Measurements from ENCODE around the gene COMT.

COMT gene

DNA sequence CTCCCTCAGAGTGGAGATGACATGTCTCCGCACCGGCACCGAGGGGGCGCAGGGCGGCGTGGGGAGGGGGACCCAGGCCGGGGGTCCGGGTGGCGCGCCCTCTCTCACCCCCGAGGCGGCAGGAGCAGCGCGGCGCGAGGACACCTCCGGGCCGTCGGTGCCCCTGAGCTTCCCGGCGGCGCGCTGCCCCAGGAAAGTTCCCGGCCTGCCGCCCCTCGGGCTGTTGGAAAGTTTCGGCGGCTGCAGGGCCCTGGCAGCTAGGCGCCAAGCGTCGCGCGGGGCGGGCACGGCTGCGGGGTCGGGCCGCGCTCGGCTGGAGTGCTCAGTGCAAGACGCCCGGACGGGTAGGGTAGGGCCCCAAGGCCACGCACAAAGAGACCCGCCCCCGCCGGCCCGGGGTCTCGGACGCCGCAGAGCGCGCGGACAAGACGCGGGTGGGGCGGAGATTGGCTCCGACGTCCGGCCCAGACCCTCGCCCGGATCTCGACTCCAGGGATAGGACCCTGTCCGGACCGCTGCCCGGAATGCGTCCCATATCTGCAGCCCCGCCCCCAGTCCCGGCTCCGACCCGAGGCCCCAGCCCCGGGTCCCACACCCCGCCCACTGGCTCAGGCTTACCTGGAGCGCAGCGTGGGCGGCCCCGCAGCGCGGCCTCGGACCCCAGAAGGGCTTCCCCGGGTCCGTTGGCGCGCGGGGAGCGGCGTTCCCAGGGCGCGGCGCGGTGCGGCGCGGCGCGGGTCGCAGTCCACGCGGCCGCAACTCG, 74.6 kb downstream of the COMT start:
- Histone ChIP-seq H3K4me1 (ENCODE audit: insufficient read depth, low read length) (peaks cover 26% of the 10 kb centered on the region), H3K36me3 (ENCODE audit: insufficient read depth, low read length) (no peaks in the 10 kb centered on the region; the same call in 1 of the 2 replicates), H4K20me1 (ENCODE audit: insufficient read depth, low read length) (peaks cover 8% of the 10 kb centered on the region), H3K9ac (ENCODE audit: low read depth, low read length) (peak overlapping the region; percentile 60), H3K27me3 (ENCODE audit: insufficient read depth, low read length, poor library complexity) (no peaks in the 10 kb centered on the region), H3K9me3 (ENCODE audit: insufficient read depth, low read length, severe bottlenecking) (no peaks in the 10 kb centered on the region), H3K79me2 (ENCODE audit: insufficient read depth, low read length) (peaks cover 2% of the 10 kb centered on the region), H3K4me2 (ENCODE audit: insufficient read depth, low read length) (peak overlapping the region; percentile 88), H2AFZ (ENCODE audit: low read depth, low read length) (peak overlapping the region; percentile 56; the same call in 1 of the 2 replicates), H3K27ac (ENCODE audit: low read length) (peak overlapping the region; percentile 53; the same call in 1 of the 2 replicates), H3K4me3 (ENCODE audit: low read depth in 1 of 2, low read length in 2 of 2) (peak overlapping the region; percentile 13 to 65; a peak in 3 of 4 replicates)
- ATAC-seq (ENCODE audit: insufficient read depth, low read depth) (no peak), DNase-seq (no peak)
- TF ChIP-seq, protein P1, sequence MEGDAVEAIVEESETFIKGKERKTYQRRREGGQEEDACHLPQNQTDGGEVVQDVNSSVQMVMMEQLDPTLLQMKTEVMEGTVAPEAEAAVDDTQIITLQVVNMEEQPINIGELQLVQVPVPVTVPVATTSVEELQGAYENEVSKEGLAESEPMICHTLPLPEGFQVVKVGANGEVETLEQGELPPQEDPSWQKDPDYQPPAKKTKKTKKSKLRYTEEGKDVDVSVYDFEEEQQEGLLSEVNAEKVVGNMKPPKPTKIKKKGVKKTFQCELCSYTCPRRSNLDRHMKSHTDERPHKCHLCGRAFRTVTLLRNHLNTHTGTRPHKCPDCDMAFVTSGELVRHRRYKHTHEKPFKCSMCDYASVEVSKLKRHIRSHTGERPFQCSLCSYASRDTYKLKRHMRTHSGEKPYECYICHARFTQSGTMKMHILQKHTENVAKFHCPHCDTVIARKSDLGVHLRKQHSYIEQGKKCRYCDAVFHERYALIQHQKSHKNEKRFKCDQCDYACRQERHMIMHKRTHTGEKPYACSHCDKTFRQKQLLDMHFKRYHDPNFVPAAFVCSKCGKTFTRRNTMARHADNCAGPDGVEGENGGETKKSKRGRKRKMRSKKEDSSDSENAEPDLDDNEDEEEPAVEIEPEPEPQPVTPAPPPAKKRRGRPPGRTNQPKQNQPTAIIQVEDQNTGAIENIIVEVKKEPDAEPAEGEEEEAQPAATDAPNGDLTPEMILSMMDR (IDR thresholded peaks at IDR 0.05; ENCODE audit: borderline replicate concordance, extremely low read depth, low read length, poor library complexity, severe bottlenecking) = no peak
- no peak for TF ChIP-seq EZH2 (IDR thresholded peaks at IDR 0.05; ENCODE audit: borderline replicate concordance, low read depth, low read length, severe bottlenecking)

DNA sequence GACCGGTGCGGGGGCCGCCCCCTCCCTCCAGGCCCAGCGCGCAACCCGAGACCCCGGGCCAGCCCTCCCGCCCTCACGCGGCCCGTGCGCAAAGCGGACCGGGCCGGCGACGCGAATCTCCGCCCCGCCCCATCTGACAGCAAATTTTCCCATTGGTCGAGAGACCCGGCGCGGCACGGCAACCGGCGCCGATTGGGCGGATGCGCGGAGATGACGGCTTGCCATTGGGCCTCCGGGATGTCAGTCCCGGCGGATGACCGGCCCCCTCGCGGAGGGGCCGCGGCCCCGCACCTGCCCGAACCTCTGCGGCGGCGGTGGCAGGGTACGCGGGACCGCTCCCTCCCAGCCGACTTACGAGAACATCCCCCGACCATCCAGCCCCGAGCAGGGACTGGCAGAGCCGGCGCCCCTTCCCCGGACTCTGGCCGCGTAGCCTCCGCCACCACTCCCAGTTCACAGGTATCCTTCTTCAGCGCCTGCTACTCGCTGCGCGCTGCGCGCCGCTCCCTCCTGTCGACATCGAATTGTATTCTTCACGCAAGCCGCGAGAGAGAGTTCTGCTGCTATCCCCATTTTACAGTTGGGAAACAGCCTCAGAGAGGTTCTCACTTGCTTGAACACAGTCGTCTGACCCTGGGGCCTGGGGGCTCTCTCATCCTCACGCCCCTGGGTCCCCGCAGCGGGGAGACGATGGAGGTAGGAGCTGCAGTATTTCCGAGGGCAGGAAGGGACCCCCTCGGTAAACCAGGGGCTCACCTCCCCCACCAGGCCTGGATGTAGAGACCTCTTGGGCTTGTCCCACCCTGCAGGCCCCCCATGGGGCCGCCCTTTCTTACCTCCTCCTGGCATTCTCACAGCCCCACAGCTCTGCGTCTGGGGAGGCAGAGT, 75.4 kb downstream of the COMT start, which contains the start of gene ARVCF:
TSS of gene ARVCF (minus strand) at position 90 of the 888 bp plus-strand sequence. CDS start 26,029 bp downstream, outside the sequence.
- peak; percentile 55 for ATAC-seq (ENCODE audit: insufficient read depth, low read depth)
- Histone ChIP-seq H3K27ac (ENCODE audit: low read length) (peak within 1 kb of the TSS; percentile 53; the same call in 1 of the 2 replicates), H4K20me1 (ENCODE audit: insufficient read depth, low read length) (peaks cover 12% of the 10 kb centered on the region), H3K9me3 (ENCODE audit: insufficient read depth, low read length, severe bottlenecking) (no peaks in the 10 kb centered on the region), H3K79me2 (ENCODE audit: insufficient read depth, low read length) (peaks cover 10% of the 10 kb centered on the region), H3K9ac (ENCODE audit: low read depth, low read length) (peak within 1 kb of the TSS; percentile 60), H3K27me3 (ENCODE audit: insufficient read depth, low read length, poor library complexity) (no peaks in the 10 kb centered on the region), H3K4me1 (ENCODE audit: insufficient read depth, low read length) (peaks cover 32% of the 10 kb centered on the region), H3K36me3 (ENCODE audit: insufficient read depth, low read length) (no peaks in the 10 kb centered on the region; the same call in 1 of the 2 replicates), H3K4me2 (ENCODE audit: insufficient read depth, low read length) (peak within 1 kb of the TSS; percentile 88), H2AFZ (ENCODE audit: low read depth, low read length) (peak within 1 kb of the TSS; percentile 92), H3K4me3 (ENCODE audit: low read depth in 1 of 2, low read length in 2 of 2) (peak within 1 kb of the TSS; percentile 13 to 65; a peak in 3 of 4 replicates)
- DNase-seq = peak; percentile 84
- TF ChIP-seq, protein P1 (IDR thresholded peaks at IDR 0.05; ENCODE audit: borderline replicate concordance, extremely low read depth, low read length, poor library complexity, severe bottlenecking) = no peak
- no peak for TF ChIP-seq EZH2 (IDR thresholded peaks at IDR 0.05; ENCODE audit: borderline replicate concordance, low read depth, low read length, severe bottlenecking)

DNA sequence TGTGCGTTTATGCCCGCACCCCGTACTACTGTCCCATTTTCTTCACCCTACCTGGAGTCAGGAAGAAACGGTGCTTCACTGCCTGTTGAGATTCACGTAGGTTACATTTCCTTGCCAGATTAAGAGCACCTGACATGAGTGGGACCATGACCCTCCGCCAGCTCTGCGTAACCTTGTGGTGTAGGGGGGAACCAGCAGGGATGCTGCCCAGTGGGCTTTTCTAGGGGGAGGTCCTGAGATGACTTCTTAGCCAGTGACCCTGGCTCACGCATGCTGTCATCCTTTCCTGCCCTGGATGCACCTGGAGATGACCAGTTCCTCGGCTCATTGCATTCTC, 76.0 kb downstream of the COMT start:
- DNase-seq (no peak), ATAC-seq (ENCODE audit: insufficient read depth, low read depth) (no peak)
- Histone ChIP-seq H3K27ac (ENCODE audit: low read length) (no peak overlapping the region), H3K9ac (ENCODE audit: low read depth, low read length) (peak overlapping the region; percentile 60; the same call in 1 of the 2 replicates), H3K4me1 (ENCODE audit: insufficient read depth, low read length) (peaks cover 39% of the 10 kb centered on the region), H3K4me3 (ENCODE audit: low read depth in 1 of 2, low read length in 2 of 2) (peak overlapping the region in 1 of 2 experiments; percentile 65; a peak in 2 of 4 replicates), H3K9me3 (ENCODE audit: insufficient read depth, low read length, severe bottlenecking) (no peaks in the 10 kb centered on the region), H2AFZ (ENCODE audit: low read depth, low read length) (no peak overlapping the region; the same call in 1 of the 2 replicates), H3K27me3 (ENCODE audit: insufficient read depth, low read length, poor library complexity) (no peaks in the 10 kb centered on the region), H3K36me3 (ENCODE audit: insufficient read depth, low read length) (no peaks in the 10 kb centered on the region; the same call in 1 of the 2 replicates), H3K79me2 (ENCODE audit: insufficient read depth, low read length) (peaks cover 16% of the 10 kb centered on the region), H4K20me1 (ENCODE audit: insufficient read depth, low read length) (peaks cover 16% of the 10 kb centered on the region), H3K4me2 (ENCODE audit: insufficient read depth, low read length) (peak overlapping the region; percentile 88)
- no peak for TF ChIP-seq EZH2 (IDR thresholded peaks at IDR 0.05; ENCODE audit: borderline replicate concordance, low read depth, low read length, severe bottlenecking)
- TF ChIP-seq, protein P1 (IDR thresholded peaks at IDR 0.05; ENCODE audit: borderline replicate concordance, extremely low read depth, low read length, poor library complexity, severe bottlenecking) = no peak

Measured in DND-41 (cell line).